Type B pancreatic cell (in vitro differentiated cells): Measurements from ENCODE around the gene SMIM35. TPM values are rescaled to one million over a fixed set of nuclear protein-coding genes. Genes with fewer than 3 reads are reported as not detected.
"Not testable (repeated sequence)": the region's sequence is repeated elsewhere in the genome, so short reads cannot be mapped to it uniquely, and the experiment has no call there.

Experiments
- DNase-seq: peaks from one replicate; pipeline ENCODE4 v3.0.0; 2021; ENCODE audit warnings: mixed read lengths; ENCODE audit not compliant: unreplicated experiment; ENCODE audit errors: extremely low spot score
- H3K27ac Mint-ChIP-seq: 2 replicates; pipeline ENCODE4 v1.8.0; 2021; ENCODE audit warnings: mild to moderate bottlenecking, mixed read lengths
- H3K27me3 Mint-ChIP-seq: 2 replicates; pipeline ENCODE4 v1.8.0; 2021; ENCODE audit warnings: mixed read lengths
- H3K36me3 Mint-ChIP-seq: 2 replicates; pipeline ENCODE4 v1.8.0; 2021; ENCODE audit warnings: mixed read lengths
- H3K4me1 Mint-ChIP-seq: one replicate; pipeline ENCODE4 v1.8.0; 2021; ENCODE audit warnings: mixed read lengths; ENCODE audit not compliant: unreplicated experiment
- H3K4me3 Mint-ChIP-seq: 2 replicates; pipeline ENCODE4 v1.8.0; 2021; ENCODE audit warnings: mild to moderate bottlenecking, mixed read lengths
- H3K9me3 Mint-ChIP-seq: 2 replicates; pipeline ENCODE4 v1.8.0; 2021; ENCODE audit warnings: mixed read lengths
- CTCF ChIP-seq: fragments of 200-600 bp; sonication (generic); conservative IDR thresholded peaks from 2 replicates; pipeline ENCODE4 v1.5.0; 2021; ENCODE audit warnings: antibody characterized with exemption, mild to moderate bottlenecking
- total RNA-seq: library from RNA; stranded (reverse); gene quantifications from 2 replicates; pipeline ENCODE4 v1.2.1, GENCODE V29; 2021; ENCODE audit warnings: low replicate concordance

The SMIM35 gene
- total RNA-seq, 1 donor from 2014 or later, result 0.17 TPM

GRCh38 chr11:118009864-118010737 lies 76.7 kb downstream of the SMIM35 start:
- Mint-ChIP-seq H3K4me1 (no peaks in the 10 kb centered on the region), H3K27me3 (peaks cover 35% of the 10 kb centered on the region)

GRCh38 chr11:118008271-118008911 lies 78.4 kb downstream of the SMIM35 start:
- Mint-ChIP-seq H3K27ac (no peak overlapping the region), H3K36me3 (no peaks in the 10 kb centered on the region), H3K27me3 (peaks cover 40% of the 10 kb centered on the region), H3K4me3 (no peak overlapping the region), H3K4me1 (no peaks in the 10 kb centered on the region), H3K9me3 (no peaks in the 10 kb centered on the region)
- no peak for TF ChIP-seq CTCF
- DNase-seq, result no peak

More at GRCh38 chr11:118009864-118010737, 76.7 kb downstream of the SMIM35 start:
- TF ChIP-seq CTCF, result no peak
- H3K27ac Mint-ChIP-seq, result no peak overlapping the region
- no peaks in the 10 kb centered on the region for H3K36me3 Mint-ChIP-seq
- H3K4me3 Mint-ChIP-seq, result no peak overlapping the region
- DNase-seq, result no peak
- no peaks in the 10 kb centered on the region for H3K9me3 Mint-ChIP-seq

- DNase-seq, H3K9me3 Mint-ChIP-seq, H3K4me3 Mint-ChIP-seq, H3K36me3 Mint-ChIP-seq, H3K4me1 Mint-ChIP-seq, H3K27ac Mint-ChIP-seq: not testable (repeated sequence)
- H3K27me3 Mint-ChIP-seq, result peaks cover 42% of the 10 kb centered on the region
Measured at GRCh38 chr11:118007563-118008270, 79.0 kb downstream of the SMIM35 start.

GRCh38 chr11:118007040-118007439 lies 79.7 kb downstream of the SMIM35 start:
- Mint-ChIP-seq H3K4me3 (no peak overlapping the region), H3K36me3 (no peaks in the 10 kb centered on the region), H3K4me1 (peaks cover 6% of the 10 kb centered on the region), H3K27me3 (peaks cover 37% of the 10 kb centered on the region), H3K27ac (no peak overlapping the region), H3K9me3 (no peaks in the 10 kb centered on the region)
- TF ChIP-seq CTCF, result no peak
- DNase-seq, result no peak

- H3K27ac Mint-ChIP-seq, result no peak overlapping the region
- H3K4me1 Mint-ChIP-seq, result peaks cover 6% of the 10 kb centered on the region
- no peaks in the 10 kb centered on the region for H3K9me3 Mint-ChIP-seq
- TF ChIP-seq CTCF, result no peak
- H3K4me3 Mint-ChIP-seq, result no peak overlapping the region
- peak; percentile 29 for DNase-seq
- peaks cover 37% of the 10 kb centered on the region for H3K27me3 Mint-ChIP-seq
- no peaks in the 10 kb centered on the region for H3K36me3 Mint-ChIP-seq
Measured at GRCh38 chr11:118006153-118006534, 80.6 kb downstream of the SMIM35 start.
